Activated naive CD8-positive, alpha-beta T cell treated with anti-CD3 and anti-CD28 coated beads for 36 hours (primary cell): ENCODE data around the gene NOL12. TPM values are rescaled to one million over a fixed set of nuclear protein-coding genes. Genes with fewer than 3 reads are reported as not detected.

Experiments used
- DNase-seq: peaks from one replicate; pipeline ENCODE4 v3.0.0; 2021
- H3K27ac Mint-ChIP-seq: one replicate; pipeline ENCODE4 v1.8.0; 2022; ENCODE audit warnings: mild to moderate bottlenecking, moderate library complexity, mixed read lengths
- H3K27me3 Mint-ChIP-seq: one replicate; pipeline ENCODE4 v1.8.0; 2022; ENCODE audit warnings: mild to moderate bottlenecking, mixed read lengths
- H3K36me3 Mint-ChIP-seq: one replicate; pipeline ENCODE4 v1.8.0; 2021; ENCODE audit warnings: mild to moderate bottlenecking, mixed read lengths
- H3K4me1 Mint-ChIP-seq: one replicate; pipeline ENCODE4 v1.8.0; 2021; ENCODE audit warnings: mixed read lengths
- H3K4me3 Mint-ChIP-seq: one replicate; pipeline ENCODE4 v1.8.0; 2022; ENCODE audit warnings: mild to moderate bottlenecking, moderate library complexity, mixed read lengths
- H3K9me3 Mint-ChIP-seq: one replicate; pipeline ENCODE4 v1.8.0; 2022; ENCODE audit warnings: mixed read lengths
- total RNA-seq, 2 experiments: library from RNA; stranded (reverse); gene quantifications; one replicate each; pipeline ENCODE4 v1.2.3, GENCODE V29; 2021

NOL12 gene
- total RNA-seq, 2 experiments from 2014 or later = 50.0 to 50.8 TPM

DNA sequence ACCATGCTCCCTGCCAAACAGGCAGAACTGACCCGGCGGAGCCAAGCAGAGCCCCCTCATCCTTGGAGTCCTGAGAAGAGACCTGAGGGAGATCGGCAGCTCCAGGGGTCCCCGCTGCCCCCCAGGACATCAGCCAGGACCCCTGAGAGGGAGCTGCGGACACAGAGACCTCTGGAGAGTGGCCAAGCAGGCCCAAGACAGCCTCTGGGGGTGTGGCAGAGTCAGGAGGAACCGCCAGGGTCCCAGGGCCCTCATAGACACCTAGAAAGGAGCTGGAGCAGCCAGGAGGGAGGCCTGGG, 48.2 kb downstream of the NOL12 start:
- Mint-ChIP-seq H3K36me3 (no peaks in the 10 kb centered on the region), H3K4me3 (no peak overlapping the region), H3K27me3 (no peaks in the 10 kb centered on the region), H3K9me3 (no peaks in the 10 kb centered on the region), H3K27ac (no peak overlapping the region), H3K4me1 (no peaks in the 10 kb centered on the region)
- DNase-seq = no peak

DNA sequence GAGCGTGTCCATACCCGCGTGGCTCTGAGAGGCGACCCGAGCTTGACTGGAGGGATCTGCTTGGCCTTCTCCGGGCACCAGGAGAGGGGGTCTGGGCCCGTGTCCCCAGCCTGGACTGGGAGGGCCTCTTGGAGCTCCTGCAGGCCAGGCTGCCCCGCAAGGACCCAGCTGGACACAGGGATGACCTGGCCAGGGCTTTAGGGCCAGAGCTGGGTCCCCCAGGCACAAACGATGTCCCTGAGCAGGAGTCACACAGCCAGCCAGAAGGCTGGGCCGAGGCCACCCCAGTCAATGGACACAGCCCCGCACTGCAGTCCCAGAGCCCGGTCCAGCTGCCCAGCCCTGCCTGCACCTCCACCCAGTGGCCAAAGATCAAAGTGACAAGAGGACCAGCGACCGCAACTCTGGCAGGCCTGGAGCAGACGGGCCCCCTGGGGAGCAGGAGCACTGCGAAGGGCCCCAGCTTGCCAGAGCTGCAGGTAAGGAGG, 48.9 kb downstream of the NOL12 start:
- no peaks in the 10 kb centered on the region for H3K36me3 Mint-ChIP-seq
- no peaks in the 10 kb centered on the region for H3K9me3 Mint-ChIP-seq
- no peak overlapping the region for H3K4me3 Mint-ChIP-seq
- H3K4me1 Mint-ChIP-seq = no peaks in the 10 kb centered on the region
- H3K27ac Mint-ChIP-seq = no peak overlapping the region
- no peaks in the 10 kb centered on the region for H3K27me3 Mint-ChIP-seq
- DNase-seq = no peak

DNA sequence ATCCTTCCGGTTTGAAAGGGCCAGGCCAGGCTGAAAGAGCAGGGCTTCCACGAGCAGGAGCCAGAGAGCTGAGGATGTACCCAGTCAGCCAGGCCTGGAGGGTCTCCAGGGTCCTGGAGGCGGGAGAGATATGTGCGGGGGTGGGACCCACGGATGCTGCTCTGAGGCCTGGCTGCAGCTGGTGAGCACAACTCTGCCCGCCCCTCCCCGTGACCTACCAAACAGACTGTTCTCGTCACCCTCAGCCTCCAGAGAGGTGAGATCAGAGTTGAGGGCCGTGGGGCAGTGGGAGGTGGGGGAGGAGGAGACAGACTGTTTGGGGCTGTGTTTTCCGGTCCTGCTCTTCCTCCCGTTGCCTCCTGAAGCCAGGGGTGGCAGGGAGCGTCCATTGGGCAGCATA, 52.9 kb downstream of the NOL12 start:
- Mint-ChIP-seq H3K36me3 (peaks cover 2% of the 10 kb centered on the region), H3K9me3 (no peaks in the 10 kb centered on the region), H3K4me1 (peaks cover 21% of the 10 kb centered on the region), H3K27me3 (no peaks in the 10 kb centered on the region), H3K4me3 (no peak overlapping the region), H3K27ac (no peak overlapping the region)
- DNase-seq = no peak

DNA sequence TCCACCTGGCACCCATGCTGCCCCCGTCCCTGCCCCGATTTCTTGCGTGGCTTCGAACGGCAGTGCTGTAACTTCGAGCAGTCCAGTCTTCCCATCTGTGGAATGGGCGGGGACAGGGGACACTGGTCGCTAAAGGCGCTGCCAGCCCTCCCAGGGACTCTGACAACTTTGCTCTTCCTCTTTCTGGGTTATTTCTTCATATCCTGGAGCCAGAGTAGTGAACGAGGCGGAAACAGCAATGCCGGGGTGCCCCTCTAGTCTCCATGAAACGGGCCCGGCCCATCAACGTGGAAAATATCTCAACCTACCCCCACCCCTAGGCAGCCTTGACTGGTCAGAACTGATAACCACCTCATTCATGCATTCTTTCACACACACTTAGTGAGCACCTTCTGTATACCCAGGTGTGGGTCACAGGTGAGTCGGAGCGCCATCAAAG, 53.5 kb downstream of the NOL12 start:
- Mint-ChIP-seq H3K27ac (no peak overlapping the region), H3K4me1 (peaks cover 21% of the 10 kb centered on the region), H3K27me3 (no peaks in the 10 kb centered on the region), H3K9me3 (no peaks in the 10 kb centered on the region), H3K4me3 (no peak overlapping the region), H3K36me3 (peaks cover 2% of the 10 kb centered on the region)
- DNase-seq = no peak

DNA sequence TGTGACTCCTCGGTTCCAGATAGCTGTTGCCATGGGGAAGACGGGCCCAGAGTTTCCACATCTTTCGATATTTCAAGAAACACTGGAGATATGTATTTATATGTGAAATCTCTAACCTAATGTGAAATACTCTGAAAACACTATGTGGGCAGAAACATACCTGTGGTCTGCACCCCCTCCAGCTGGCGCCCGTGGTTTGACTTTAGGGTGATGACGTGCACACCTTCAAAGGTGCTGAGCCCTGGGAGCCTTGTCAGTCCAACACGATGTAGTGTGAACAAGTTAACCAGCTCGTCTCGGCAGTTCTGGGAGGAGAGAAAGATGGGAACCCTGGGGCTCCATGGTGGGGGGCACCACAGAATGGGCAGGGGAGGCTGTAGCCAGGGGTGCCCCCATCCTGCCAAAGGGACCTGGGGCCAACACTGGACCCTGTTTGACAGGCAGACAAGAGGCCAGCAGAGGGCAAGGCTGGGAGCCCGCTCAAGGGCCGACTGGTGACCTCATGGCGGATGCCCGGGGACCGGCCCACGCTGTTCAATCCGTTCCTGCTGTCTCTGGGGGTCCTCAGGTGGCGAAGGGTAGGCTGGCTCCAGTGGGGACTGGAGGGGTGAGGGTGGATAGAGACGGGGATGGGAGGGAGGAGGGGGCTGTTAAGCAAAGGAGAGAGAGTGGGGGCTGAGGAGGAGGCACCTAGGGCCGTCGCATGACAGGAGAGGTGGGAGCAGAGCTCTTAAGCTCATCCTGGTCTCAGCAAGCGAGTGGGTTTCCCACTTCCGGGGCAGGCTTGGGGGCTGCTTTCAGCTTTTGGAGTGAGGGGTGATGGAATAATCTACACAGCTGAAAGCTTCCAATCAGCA, 54.5 kb downstream of the NOL12 start:
- Mint-ChIP-seq H3K27ac (peak overlapping the region; percentile 66), H3K4me3 (peak overlapping the region; percentile 35), H3K36me3 (peaks cover 2% of the 10 kb centered on the region), H3K9me3 (no peaks in the 10 kb centered on the region), H3K27me3 (no peaks in the 10 kb centered on the region), H3K4me1 (peaks cover 27% of the 10 kb centered on the region)
- peak; percentile 69 for DNase-seq

DNA sequence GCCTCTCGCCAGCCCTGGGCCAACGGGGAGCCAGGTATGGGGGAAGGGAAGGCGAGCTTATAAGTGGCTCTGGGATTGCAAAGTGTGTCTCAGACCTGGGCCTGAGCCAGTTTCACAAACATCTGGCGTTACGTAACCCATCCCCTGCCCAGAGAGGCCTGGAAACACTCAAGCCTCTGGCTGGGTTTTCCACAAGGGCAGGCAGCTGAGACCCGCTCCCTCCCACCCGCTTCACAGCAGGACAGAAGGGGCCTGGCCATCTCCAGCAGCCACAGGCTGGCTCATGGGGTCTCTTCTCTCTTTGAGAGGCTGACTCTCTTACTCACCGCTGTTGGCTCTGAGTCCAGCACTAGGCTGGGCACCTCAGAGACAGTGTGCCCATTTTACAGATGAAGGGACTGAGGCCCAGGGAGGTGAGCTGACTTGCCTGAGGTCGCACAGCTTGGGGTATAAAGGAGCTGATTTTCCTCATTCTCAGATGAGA, 55.2 kb downstream of the NOL12 start:
- peaks cover 2% of the 10 kb centered on the region for H3K36me3 Mint-ChIP-seq
- no peak overlapping the region for H3K27ac Mint-ChIP-seq
- DNase-seq = no peak
- H3K27me3 Mint-ChIP-seq = no peaks in the 10 kb centered on the region
- no peaks in the 10 kb centered on the region for H3K9me3 Mint-ChIP-seq
- no peak overlapping the region for H3K4me3 Mint-ChIP-seq
- peaks cover 27% of the 10 kb centered on the region for H3K4me1 Mint-ChIP-seq

DNA sequence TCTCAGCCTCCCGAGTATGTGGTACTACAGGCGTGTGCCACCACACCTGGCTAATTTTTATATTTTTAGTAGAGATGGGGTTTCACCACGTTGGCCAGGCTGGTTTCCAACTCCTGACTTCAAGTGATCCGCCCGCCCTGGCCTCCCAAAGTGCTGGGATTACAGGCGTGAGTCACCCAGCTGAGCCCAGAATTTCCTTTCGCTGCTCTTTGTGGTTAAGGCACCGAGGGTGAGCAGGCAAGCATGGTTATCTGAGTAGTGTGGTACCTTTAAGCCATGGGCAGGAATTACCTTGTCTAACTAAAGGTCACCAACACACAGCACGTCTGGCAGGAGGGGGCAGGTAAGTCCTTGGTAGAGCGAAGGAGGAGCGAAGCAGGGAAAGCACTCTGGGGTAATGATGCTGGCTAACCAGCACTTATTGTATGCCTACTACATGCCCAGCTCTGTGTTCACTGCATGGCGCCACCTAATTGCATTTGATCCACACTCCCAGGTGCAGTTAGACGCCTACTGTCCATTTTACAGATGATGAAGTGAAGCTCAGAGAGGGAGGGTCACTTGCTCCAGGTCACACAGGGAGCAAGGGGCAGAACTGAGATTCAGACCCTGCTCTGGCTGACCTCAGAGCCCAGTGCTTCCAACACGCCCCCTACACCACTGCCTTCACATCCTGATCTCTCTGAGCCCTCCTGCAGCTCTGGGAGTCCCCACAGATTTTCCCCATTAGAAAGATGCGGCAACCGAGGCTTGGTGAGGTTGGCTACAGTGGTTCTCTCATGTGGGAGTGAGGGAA, 56.4 kb downstream of the NOL12 start:
- H3K27me3 Mint-ChIP-seq = no peaks in the 10 kb centered on the region
- no peak overlapping the region for H3K27ac Mint-ChIP-seq
- H3K4me1 Mint-ChIP-seq = peaks cover 28% of the 10 kb centered on the region
- peaks cover 2% of the 10 kb centered on the region for H3K36me3 Mint-ChIP-seq
- peak; percentile 34 for DNase-seq
- H3K4me3 Mint-ChIP-seq = no peak overlapping the region
- H3K9me3 Mint-ChIP-seq = no peaks in the 10 kb centered on the region

Other genes with a start within 250 kb of the NOL12 start
- 100 to 1,000 TPM; 193 to 204 TPM for gene MFNG, start 200.0 kb upstream of the NOL12 start, total RNA-seq
- under 1 TPM; 0.06 to 0.14 TPM for gene CARD10, start 166.9 kb upstream of the NOL12 start, total RNA-seq
- gene CDC42EP1, start 125.9 kb upstream of the NOL12 start, total RNA-seq = under 1 TPM; 0.25 to 0.32 TPM
- not detected for gene LGALS2, start 106.3 kb upstream of the NOL12 start, total RNA-seq
- gene GGA1, start 77.5 kb upstream of the NOL12 start, total RNA-seq = 10 to 100 TPM; 56.3 to 61.9 TPM
- gene SH3BP1, start 46.7 kb upstream of the NOL12 start, total RNA-seq = 100 to 1,000 TPM in 1 of 2 experiments, 10 to 100 TPM in 1; 90.8 to 103 TPM
- gene PDXP, start 27.6 kb upstream of the NOL12 start, total RNA-seq = 10 to 100 TPM; 41.4 to 42.5 TPM
- 100 to 1,000 TPM; 166 to 171 TPM for gene LGALS1, start 10.7 kb upstream of the NOL12 start, total RNA-seq
- gene TRIOBP, start 10.7 kb downstream of the NOL12 start, total RNA-seq = 10 to 100 TPM; 19.7 to 20.8 TPM
- gene GCAT, start 121.6 kb downstream of the NOL12 start, total RNA-seq = 10 to 100 TPM; 11.6 to 12.9 TPM
- not detected for gene GALR3, start 137.0 kb downstream of the NOL12 start, total RNA-seq
- 10 to 100 TPM; 20.2 to 21.9 TPM for gene ANKRD54, start 158.0 kb downstream of the NOL12 start, total RNA-seq
- gene EIF3L, start 163.1 kb downstream of the NOL12 start, total RNA-seq = 100 to 1,000 TPM; 656 to 671 TPM
- 10 to 100 TPM; 14.2 to 16.6 TPM for gene MICALL1, start 220.0 kb downstream of the NOL12 start, total RNA-seq